ENCODE measurements around the gene RARG.

GRCh38 chr12:53227836-53228235 lies 4.2 kb downstream of the RARG start:
- TF ChIP-seq CTCF (IDR thresholded peaks at IDR 0.05) = no peak
- no peak for TF ChIP-seq POLR2A (IDR thresholded peaks at IDR 0.05)
